Activated naive CD8-positive, alpha-beta T cell (primary cell): ENCODE results near the gene WDR26.
A peak's percentile ranks its signal among the peaks of the same experiment; 100 is the strongest.
"Not testable (repeated sequence)": the region's sequence is repeated elsewhere in the genome, so short reads cannot be mapped to it uniquely, and the experiment has no call there.

ENCODE experiments used
- H3K27ac Mint-ChIP-seq: one replicate; pipeline ENCODE4 v1.8.0; 2021; ENCODE audit warnings: mixed read lengths
- H3K27me3 Mint-ChIP-seq: one replicate; pipeline ENCODE4 v1.8.0; 2021; ENCODE audit warnings: mixed read lengths
- H3K36me3 Mint-ChIP-seq: one replicate; pipeline ENCODE4 v1.8.0; 2021; ENCODE audit warnings: mixed read lengths
- H3K4me1 Mint-ChIP-seq: one replicate; pipeline ENCODE4 v1.8.0; 2021; ENCODE audit warnings: low read depth, mixed read lengths
- H3K4me3 Mint-ChIP-seq: one replicate; pipeline ENCODE4 v1.8.0; 2021; ENCODE audit warnings: mild to moderate bottlenecking, mixed read lengths
- H3K9me3 Mint-ChIP-seq: one replicate; pipeline ENCODE4 v1.8.0; 2021; ENCODE audit warnings: low read depth, mixed read lengths

The WDR26 gene

DNA sequence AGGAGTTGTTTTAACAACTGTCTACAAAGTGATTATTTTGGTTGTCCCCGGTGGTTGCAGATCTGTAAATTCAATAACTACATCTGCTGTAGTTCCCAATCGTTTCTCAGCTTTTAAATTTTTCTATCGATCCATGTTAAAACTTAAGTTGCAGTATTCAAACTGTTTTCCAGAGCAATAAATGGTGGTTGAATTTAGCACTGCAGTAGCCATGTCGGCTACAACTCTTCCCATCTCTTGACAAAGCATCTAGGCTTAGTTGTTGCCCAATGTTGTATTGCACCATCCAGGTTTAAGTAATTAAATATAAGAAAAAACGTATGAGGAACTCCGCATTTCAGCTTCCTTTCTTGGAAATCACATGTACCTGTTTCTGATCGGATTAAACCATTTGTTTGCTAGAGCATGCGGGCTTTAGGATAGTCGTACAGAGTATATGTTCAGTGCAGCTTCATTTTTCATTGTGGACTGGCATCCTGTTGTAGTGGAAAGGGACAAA, 76.9 kb downstream of the WDR26 start:
- H3K4me1 Mint-ChIP-seq = peaks cover 54% of the 10 kb centered on the region
- H3K27me3 Mint-ChIP-seq = no peaks in the 10 kb centered on the region
- H3K4me3 Mint-ChIP-seq = peak overlapping the region; percentile 90
- no peaks in the 10 kb centered on the region for H3K9me3 Mint-ChIP-seq
- H3K36me3 Mint-ChIP-seq = peaks cover 6% of the 10 kb centered on the region
- H3K27ac Mint-ChIP-seq = peak overlapping the region; percentile 91

DNA sequence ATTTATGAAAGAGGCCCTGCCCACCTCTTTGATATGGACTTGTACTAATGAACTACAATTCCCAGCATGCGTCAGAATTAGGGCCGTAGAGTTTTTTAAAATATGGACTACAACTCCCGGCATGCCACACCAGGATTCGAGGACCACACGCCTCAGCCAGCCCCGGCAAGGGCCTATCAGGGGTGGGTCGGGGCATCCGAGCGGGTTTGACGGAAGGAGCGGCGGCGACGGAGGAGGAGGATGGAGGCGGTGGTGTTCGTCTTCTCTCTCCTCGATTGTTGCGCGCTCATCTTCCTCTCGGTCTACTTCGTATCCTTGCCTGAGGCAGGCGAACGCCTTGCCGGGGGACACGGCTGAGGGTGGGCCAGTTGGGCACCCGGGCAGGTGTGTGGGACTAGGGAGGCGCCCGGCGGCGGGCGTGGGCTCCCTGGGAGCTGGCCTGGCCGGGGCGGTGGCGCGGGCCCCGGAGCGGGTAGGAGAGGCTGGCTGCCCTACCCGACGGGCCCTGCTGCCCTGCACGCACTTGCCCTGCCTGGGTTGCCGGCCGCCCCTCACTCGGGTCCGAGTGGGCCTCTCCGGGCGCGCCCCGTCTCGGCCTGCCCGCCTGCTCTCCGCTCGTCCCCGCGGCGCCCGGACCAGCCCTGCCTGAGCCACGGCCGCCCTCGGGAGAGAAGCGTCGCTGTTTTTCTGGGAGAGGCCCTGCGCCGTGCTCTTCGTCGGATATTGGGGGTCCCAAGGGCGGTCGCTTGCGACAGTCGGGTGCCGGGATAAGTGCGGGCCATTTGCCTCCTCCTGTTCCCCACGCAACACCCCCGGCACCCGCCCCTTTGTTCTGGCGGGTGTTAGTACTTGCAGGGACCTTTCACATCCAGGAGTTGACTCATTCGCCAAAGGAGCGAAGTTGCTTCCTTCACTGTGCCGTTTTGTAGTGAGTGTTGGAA, 77.6 kb downstream of the WDR26 start, which contains the start of gene CNIH4:
Gene CNIH4, plus strand, starts transcription at position 195 of the 941 bp plus-strand sequence. Its CDS starts 46 bp downstream, at position 241.
- Mint-ChIP-seq H3K4me1 (peaks cover 48% of the 10 kb centered on the region), H3K27ac (peak within 1 kb of the TSS; percentile 91), H3K36me3 (peaks cover 3% of the 10 kb centered on the region), H3K9me3 (no peaks in the 10 kb centered on the region), H3K27me3 (no peaks in the 10 kb centered on the region), H3K4me3 (peak within 1 kb of the TSS; percentile 90)

DNA sequence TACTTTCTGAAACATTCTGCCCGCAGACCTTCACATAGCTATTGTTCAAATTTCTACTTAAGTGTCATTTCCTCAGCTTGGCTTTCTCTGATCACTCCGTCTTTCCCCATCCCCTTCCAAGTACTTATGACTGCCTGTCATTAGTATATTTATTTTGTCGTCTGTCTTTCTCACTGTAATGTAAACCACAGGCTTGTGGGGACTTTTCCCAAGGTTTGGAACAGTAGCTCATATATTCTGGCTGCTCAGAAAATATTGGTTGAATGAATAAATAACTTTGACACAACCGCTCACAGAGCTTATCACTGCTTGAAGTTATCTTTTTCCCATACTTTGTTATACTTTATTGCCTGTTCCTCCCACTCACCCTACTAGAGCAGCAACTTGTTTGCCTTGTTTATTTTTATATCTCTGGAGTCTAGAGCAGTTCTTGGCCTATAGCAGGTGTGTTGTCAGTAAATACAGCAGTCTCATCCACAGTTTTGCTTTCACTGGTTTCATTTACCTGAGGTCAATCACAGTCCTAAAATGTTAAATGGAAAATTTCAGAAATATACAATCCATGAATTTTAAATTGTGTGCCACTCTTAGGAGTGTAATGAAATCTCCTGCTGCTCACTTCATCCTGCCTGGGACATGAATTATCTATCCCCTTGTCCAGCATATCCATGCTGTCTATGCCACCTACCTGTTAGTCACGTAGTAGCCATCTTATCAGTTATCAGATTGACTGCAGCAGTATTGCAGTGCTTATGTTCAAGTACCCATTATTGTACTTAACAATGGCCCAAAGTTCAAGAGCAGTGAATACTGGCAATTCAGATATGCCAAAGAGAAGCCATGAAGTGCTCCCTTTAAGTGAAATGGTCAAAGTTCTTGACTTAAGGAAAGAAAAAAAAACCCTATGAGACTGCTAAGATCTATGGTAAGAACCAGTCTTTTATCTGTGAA, 80.3 kb downstream of the WDR26 start:
- no peak overlapping the region for H3K4me3 Mint-ChIP-seq
- H3K27ac Mint-ChIP-seq = peak overlapping the region; percentile 46
- H3K36me3 Mint-ChIP-seq = no peaks in the 10 kb centered on the region
- H3K4me1 Mint-ChIP-seq = peaks cover 34% of the 10 kb centered on the region
- no peaks in the 10 kb centered on the region for H3K9me3 Mint-ChIP-seq
- H3K27me3 Mint-ChIP-seq = no peaks in the 10 kb centered on the region

GRCh38 chr1:224352436-224353085, 82.0 kb downstream of the WDR26 start:
- H3K27me3 Mint-ChIP-seq, H3K9me3 Mint-ChIP-seq, H3K36me3 Mint-ChIP-seq, H3K27ac Mint-ChIP-seq, H3K4me3 Mint-ChIP-seq: not testable (repeated sequence)
- H3K4me1 Mint-ChIP-seq = peaks cover 28% of the 10 kb centered on the region

- not testable (repeated sequence) for H3K27me3 Mint-ChIP-seq, H3K4me3 Mint-ChIP-seq, H3K27ac Mint-ChIP-seq, H3K9me3 Mint-ChIP-seq, H3K36me3 Mint-ChIP-seq
- H3K4me1 Mint-ChIP-seq = peaks cover 28% of the 10 kb centered on the region
Measured at GRCh38 chr1:224349716-224350115, 84.9 kb downstream of the WDR26 start.

DNA sequence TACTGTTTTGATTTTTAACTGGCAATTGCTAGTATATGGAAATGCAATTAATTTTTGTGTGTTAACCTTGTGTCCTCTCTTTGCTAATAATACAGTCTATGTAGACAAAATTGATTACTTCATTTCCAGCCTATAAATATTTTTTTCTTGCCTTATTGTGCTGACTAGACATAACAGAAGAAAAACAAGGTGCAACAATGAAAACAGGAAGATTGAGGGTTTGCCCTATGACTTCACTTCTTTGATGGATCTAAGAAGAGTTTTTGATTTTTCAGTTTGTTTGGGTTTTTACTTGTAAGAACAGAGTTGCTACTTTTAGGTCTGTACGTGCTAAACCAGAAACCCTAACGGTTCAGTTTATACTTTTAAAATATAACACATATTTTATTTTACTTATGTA, 86.5 kb downstream of the WDR26 start:
- H3K27me3 Mint-ChIP-seq = no peaks in the 10 kb centered on the region
- H3K27ac Mint-ChIP-seq = peak overlapping the region; percentile 41
- peaks cover 7% of the 10 kb centered on the region for H3K36me3 Mint-ChIP-seq
- H3K9me3 Mint-ChIP-seq = no peaks in the 10 kb centered on the region
- H3K4me3 Mint-ChIP-seq = peak overlapping the region; percentile 32
- peaks cover 17% of the 10 kb centered on the region for H3K4me1 Mint-ChIP-seq

GRCh38 chr1:224343679-224344078, 90.9 kb downstream of the WDR26 start:
- Mint-ChIP-seq H3K27ac (no peak overlapping the region), H3K9me3 (no peaks in the 10 kb centered on the region), H3K36me3 (peaks cover 7% of the 10 kb centered on the region), H3K4me1 (peaks cover 17% of the 10 kb centered on the region), H3K27me3 (no peaks in the 10 kb centered on the region), H3K4me3 (no peak overlapping the region)

DNA sequence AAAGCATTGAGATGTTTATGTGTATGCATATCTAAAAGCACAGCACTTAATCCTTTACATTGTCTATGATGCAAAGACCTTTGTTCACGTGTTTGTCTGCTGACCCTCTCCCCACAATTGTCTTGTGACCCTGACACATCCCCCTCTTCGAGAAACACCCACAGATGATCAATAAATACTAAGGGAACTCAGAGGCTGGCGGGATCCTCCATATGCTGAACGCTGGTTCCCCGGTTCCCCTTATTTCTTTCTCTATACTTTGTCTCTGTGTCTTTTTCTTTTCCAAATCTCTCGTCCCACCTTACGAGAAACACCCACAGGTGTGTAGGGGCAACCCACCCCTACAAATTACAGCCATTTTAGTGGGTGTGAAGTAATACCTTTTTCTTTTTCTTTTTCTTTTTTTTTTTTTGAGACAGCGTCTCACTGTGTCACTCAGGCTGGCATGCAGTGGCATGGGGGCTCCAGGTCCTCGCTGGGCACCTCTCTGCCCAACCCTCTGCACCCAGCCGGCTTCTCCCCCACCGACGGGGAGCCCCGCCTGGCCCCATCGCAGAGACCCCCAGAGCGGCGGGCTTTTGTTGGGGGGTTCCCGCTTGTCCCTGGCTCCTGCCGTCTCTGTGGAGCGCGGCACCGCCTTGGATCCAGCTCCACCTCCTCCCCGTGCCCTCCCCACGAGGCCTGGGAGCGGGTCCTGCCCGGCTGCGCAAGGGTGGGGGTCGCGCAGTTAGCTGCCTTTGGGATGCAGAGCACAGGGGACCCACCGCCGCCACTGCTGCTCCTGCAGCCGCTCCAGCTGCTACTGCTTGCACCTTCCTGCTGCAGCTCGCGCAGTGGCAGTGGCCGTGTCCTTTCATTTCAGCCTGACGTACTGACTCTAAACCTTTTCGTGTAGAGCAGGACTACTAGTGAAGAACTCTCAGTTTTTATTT, 93.9 kb downstream of the WDR26 start:
- H3K27ac Mint-ChIP-seq = not testable (repeated sequence)

DNA sequence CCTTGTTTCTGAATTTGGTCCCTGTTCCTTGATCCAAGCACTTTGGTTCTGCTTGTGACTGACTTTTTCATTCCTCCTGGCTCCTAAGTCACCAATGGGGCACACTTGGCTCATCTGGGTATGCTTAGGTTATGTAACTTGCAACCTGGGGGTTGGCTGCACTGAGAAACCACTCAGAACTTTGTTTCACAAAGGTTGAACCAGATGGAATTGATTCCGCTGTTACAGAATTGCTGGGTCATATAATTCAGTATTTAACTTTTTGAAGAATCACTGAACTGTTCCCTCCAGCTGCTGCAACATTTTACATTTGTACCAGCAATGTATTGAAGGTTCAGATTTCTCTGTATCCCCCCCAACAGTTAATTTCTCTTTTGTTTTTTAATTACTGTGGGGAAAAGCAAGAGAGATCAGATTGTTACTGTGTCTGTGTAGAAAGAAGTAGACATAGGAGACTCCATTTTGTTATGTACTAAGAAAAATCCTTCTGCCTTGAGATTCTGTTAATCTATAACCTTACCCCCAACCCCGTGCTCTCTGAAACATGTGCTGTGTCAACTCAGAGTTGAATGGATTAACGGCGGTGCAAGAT, 95.1 kb downstream of the WDR26 start:
- Mint-ChIP-seq H3K4me3 (no peak overlapping the region), H3K36me3 (peaks cover 4% of the 10 kb centered on the region), H3K4me1 (peaks cover 3% of the 10 kb centered on the region), H3K27ac (no peak overlapping the region), H3K9me3 (no peaks in the 10 kb centered on the region), H3K27me3 (no peaks in the 10 kb centered on the region)

More for the DNA sequence above, 93.9 kb downstream of the WDR26 start:
- H3K9me3 Mint-ChIP-seq, H3K4me1 Mint-ChIP-seq, H3K36me3 Mint-ChIP-seq, H3K27me3 Mint-ChIP-seq: not testable (repeated sequence)
- peak overlapping the region; percentile 72 for H3K4me3 Mint-ChIP-seq

GRCh38 chr1:224338150-224338838, 96.3 kb downstream of the WDR26 start:
- Mint-ChIP-seq H3K4me3 (no peak overlapping the region), H3K27ac (no peak overlapping the region), H3K36me3 (no peaks in the 10 kb centered on the region), H3K9me3 (no peaks in the 10 kb centered on the region), H3K4me1 (peaks cover 15% of the 10 kb centered on the region), H3K27me3 (no peaks in the 10 kb centered on the region)
